ENCODE results near the gene SMARCA4.

GRCh38 chr19:10979951-10980381 is 19.1 kb downstream of the SMARCA4 start:
- TF ChIP-seq CTCF (tag by site-specific recombination; IDR thresholded peaks at IDR 0.05): no peak
- no peak for TF ChIP-seq ZNF639 (tag by site-specific recombination; IDR thresholded peaks at IDR 0.05)
- TF ChIP-seq MZF1 (tag by site-specific recombination; IDR thresholded peaks at IDR 0.05; ENCODE audit: borderline replicate concordance): peak; percentile 45; the same call in 1 of the 2 replicates
- TF ChIP-seq OSR2 (tag by site-specific recombination; IDR thresholded peaks at IDR 0.05): no peak
- no peak for TF ChIP-seq ZBTB44 (tag by site-specific recombination; IDR thresholded peaks at IDR 0.05)
- TF ChIP-seq YY1 (tag by site-specific recombination; IDR thresholded peaks at IDR 0.05): no peak
- no peak for TF ChIP-seq ZNF174 (tag by site-specific recombination; IDR thresholded peaks at IDR 0.05)
- TF ChIP-seq ZBTB1 (tag by site-specific recombination; IDR thresholded peaks at IDR 0.05): no peak
- no peak for TF ChIP-seq REPIN1 (tag by site-specific recombination; IDR thresholded peaks at IDR 0.05; ENCODE audit: low read depth)
- no peak for TF ChIP-seq ZBTB11 (tag by site-specific recombination; conservative IDR thresholded peaks at IDR 0.05; ENCODE audit: low read depth)

All from HEK293 (cell line).